SK-N-SH treated with all-trans-retinoic acid at 6 μM for 48 hours (cell line): Measurements from ENCODE around the gene SOX13.

ENCODE experiments used
- ATAC-seq: fragments of 200-7000 bp; cut with Tn5 transposase; 3 replicates; pipeline ENCODE4 v1.9.1; 2020; ENCODE audit warnings: mild to moderate bottlenecking, moderate library complexity
- ARNTL ChIP-seq: fragments of 450-650 bp; formaldehyde crosslinking; IDR thresholded peaks from 2 replicates; pipeline ENCODE4 v1.5.0; 2020; ENCODE audit warnings: low read depth, mild to moderate bottlenecking, moderate library complexity, borderline replicate concordance
- BACH2 ChIP-seq: fragments of 250-450 bp; sonication (Bioruptor Pico); IDR thresholded peaks from 2 replicates; pipeline ENCODE4 v1.9.0; 2021; ENCODE audit warnings: mild to moderate bottlenecking, borderline replicate concordance
- CSDC2 ChIP-seq: fragments of 250-450 bp; sonication (Bioruptor Pico); IDR thresholded peaks from 2 replicates; pipeline ENCODE4 v1.5.0; 2020; ENCODE audit warnings: mild to moderate bottlenecking, moderate library complexity
- CSRNP3 ChIP-seq: fragments of 250-450 bp; sonication (Bioruptor Pico); IDR thresholded peaks from 2 replicates; pipeline ENCODE4 v1.5.1; 2021; ENCODE audit warnings: mild to moderate bottlenecking, moderate library complexity
- ESRRG ChIP-seq: fragments of 250-450 bp; sonication (Bioruptor Pico); IDR thresholded peaks from 2 replicates; pipeline ENCODE4 v1.6.1; 2021; ENCODE audit warnings: mild to moderate bottlenecking
- GLIS3 ChIP-seq: fragments of 250-450 bp; sonication (Bioruptor Pico); IDR thresholded peaks from 2 replicates; pipeline ENCODE4 v1.5.0; 2020; ENCODE audit warnings: mild to moderate bottlenecking, moderate library complexity
- ISL1 ChIP-seq: fragments of 250-450 bp; sonication (Bioruptor Pico); IDR thresholded peaks from 2 replicates; pipeline ENCODE4 v2.1.2; 2022; ENCODE audit warnings: mild to moderate bottlenecking, moderate library complexity
- PPARA ChIP-seq: fragments of 250-450 bp; sonication (Bioruptor Pico); IDR thresholded peaks from 2 replicates; pipeline ENCODE4 v1.5.0; 2020; ENCODE audit warnings: mild to moderate bottlenecking, borderline replicate concordance
- RARB ChIP-seq: fragments of 250-450 bp; sonication (Bioruptor Pico); IDR thresholded peaks from 2 replicates; pipeline ENCODE4 v1.8.0; 2021; ENCODE audit warnings: mild to moderate bottlenecking, moderate library complexity
- SNAI2 ChIP-seq: fragments of 250-450 bp; sonication (Bioruptor Pico); IDR thresholded peaks from 2 replicates; pipeline ENCODE4 v1.5.0; 2020; ENCODE audit warnings: mild to moderate bottlenecking, moderate library complexity
- TCF4 ChIP-seq: fragments of 250-450 bp; sonication (Bioruptor Pico); IDR thresholded peaks from 2 replicates; pipeline ENCODE4 v1.8.0; 2021; ENCODE audit warnings: mild to moderate bottlenecking, moderate library complexity, borderline replicate concordance
- TOX ChIP-seq: fragments of 250-450 bp; sonication (Bioruptor Pico); IDR thresholded peaks from 2 replicates; pipeline ENCODE4 v1.8.0; 2021; ENCODE audit warnings: mild to moderate bottlenecking, moderate library complexity, borderline replicate concordance
- TSHZ2 ChIP-seq: fragments of 250-450 bp; sonication (Bioruptor Pico); IDR thresholded peaks from 2 replicates; pipeline ENCODE4 v1.5.0; 2020; ENCODE audit warnings: mild to moderate bottlenecking, moderate library complexity
- ZC3H10 ChIP-seq: fragments of 250-450 bp; sonication (Bioruptor Pico); IDR thresholded peaks from 2 replicates; pipeline ENCODE4 v1.5.1; 2021; ENCODE audit warnings: mild to moderate bottlenecking, moderate library complexity
- ZFP3 ChIP-seq: fragments of 250-450 bp; sonication (Bioruptor Pico); IDR thresholded peaks from 2 replicates; pipeline ENCODE4 v1.5.0; 2020; ENCODE audit warnings: mild to moderate bottlenecking, moderate library complexity
- ZFP30 ChIP-seq: fragments of 450-650 bp; formaldehyde crosslinking; IDR thresholded peaks from 2 replicates; pipeline ENCODE4 v1.5.0; 2022; ENCODE audit warnings: mild to moderate bottlenecking, moderate library complexity
- ZNF565 ChIP-seq: fragments of 450-650 bp; formaldehyde crosslinking; conservative IDR thresholded peaks from 2 replicates; pipeline ENCODE4 v1.5.0; 2020; ENCODE audit warnings: low read depth, mild to moderate bottlenecking, moderate library complexity
- ZNF70 ChIP-seq: fragments of 450-650 bp; formaldehyde crosslinking; IDR thresholded peaks from 2 replicates; pipeline ENCODE4 v1.5.0; 2020; ENCODE audit warnings: mild to moderate bottlenecking, moderate library complexity
- ZNF8 ChIP-seq: fragments of 450-650 bp; formaldehyde crosslinking; IDR thresholded peaks from 2 replicates; pipeline ENCODE4 v1.5.0; 2020; ENCODE audit warnings: mild to moderate bottlenecking, moderate library complexity
- TF ChIP-seq, protein P1 (sequence below): fragments of 250-450 bp; sonication (Bioruptor Pico); IDR thresholded peaks from 2 replicates; pipeline ENCODE4 v1.5.1; 2020; ENCODE audit warnings: low read depth, mild to moderate bottlenecking, moderate library complexity
- TF ChIP-seq, protein P2 (sequence below): fragments of 250-450 bp; sonication (Bioruptor Pico); IDR thresholded peaks from 2 replicates; pipeline ENCODE4 v1.8.0; 2021; ENCODE audit warnings: low read depth, mild to moderate bottlenecking, moderate library complexity, borderline replicate concordance
- TF ChIP-seq, protein P3 (sequence below): fragments of 250-450 bp; sonication (Bioruptor Pico); IDR thresholded peaks from 2 replicates; pipeline ENCODE4 v1.8.0; 2020; ENCODE audit warnings: mild to moderate bottlenecking, moderate library complexity, borderline replicate concordance

The SOX13 gene

GRCh38 chr1:204027446-204027845 lies 45.5 kb upstream of the SOX13 start:
- no peak for ATAC-seq
- TF ChIP-seq GLIS3 (no peak), ARNTL (CRISPR knock-in tag) (no peak), ZFP3 (CRISPR knock-in tag) (no peak), ZNF70 (CRISPR knock-in tag) (no peak), ISL1 (CRISPR knock-in tag) (no peak), RARB (CRISPR knock-in tag) (no peak), BACH2 (no peak), CSDC2 (CRISPR knock-in tag) (no peak), ZC3H10 (no peak), TOX (CRISPR knock-in tag) (no peak), ESRRG (no peak), CSRNP3 (CRISPR knock-in tag) (no peak), PPARA (CRISPR knock-in tag) (no peak), ZFP30 (CRISPR knock-in tag) (no peak), TCF4 (no peak)
- TF ChIP-seq, protein P1, sequence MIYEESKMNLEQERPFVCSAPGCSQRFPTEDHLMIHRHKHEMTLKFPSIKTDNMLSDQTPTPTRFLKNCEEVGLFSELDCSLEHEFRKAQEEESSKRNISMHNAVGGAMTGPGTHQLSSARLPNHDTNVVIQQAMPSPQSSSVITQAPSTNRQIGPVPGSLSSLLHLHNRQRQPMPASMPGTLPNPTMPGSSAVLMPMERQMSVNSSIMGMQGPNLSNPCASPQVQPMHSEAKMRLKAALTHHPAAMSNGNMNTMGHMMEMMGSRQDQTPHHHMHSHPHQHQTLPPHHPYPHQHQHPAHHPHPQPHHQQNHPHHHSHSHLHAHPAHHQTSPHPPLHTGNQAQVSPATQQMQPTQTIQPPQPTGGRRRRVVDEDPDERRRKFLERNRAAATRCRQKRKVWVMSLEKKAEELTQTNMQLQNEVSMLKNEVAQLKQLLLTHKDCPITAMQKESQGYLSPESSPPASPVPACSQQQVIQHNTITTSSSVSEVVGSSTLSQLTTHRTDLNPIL, result no peak
- TF ChIP-seq, protein P2, sequence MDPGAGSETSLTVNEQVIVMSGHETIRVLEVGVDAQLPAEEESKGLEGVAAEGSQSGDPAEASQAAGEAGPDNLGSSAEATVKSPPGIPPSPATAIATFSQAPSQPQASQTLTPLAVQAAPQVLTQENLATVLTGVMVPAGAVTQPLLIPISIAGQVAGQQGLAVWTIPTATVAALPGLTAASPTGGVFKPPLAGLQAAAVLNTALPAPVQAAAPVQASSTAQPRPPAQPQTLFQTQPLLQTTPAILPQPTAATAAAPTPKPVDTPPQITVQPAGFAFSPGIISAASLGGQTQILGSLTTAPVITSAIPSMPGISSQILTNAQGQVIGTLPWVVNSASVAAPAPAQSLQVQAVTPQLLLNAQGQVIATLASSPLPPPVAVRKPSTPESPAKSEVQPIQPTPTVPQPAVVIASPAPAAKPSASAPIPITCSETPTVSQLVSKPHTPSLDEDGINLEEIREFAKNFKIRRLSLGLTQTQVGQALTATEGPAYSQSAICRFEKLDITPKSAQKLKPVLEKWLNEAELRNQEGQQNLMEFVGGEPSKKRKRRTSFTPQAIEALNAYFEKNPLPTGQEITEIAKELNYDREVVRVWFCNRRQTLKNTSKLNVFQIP (CRISPR knock-in tag), result no peak

GRCh38 chr1:204029016-204029415 lies 43.9 kb upstream of the SOX13 start:
- ATAC-seq, result no peak
- TF ChIP-seq CSDC2 (CRISPR knock-in tag) (no peak), TSHZ2 (no peak), ZNF70 (CRISPR knock-in tag) (no peak), ZFP3 (CRISPR knock-in tag) (no peak), ARNTL (CRISPR knock-in tag) (no peak)
- TF ChIP-seq, protein P3, sequence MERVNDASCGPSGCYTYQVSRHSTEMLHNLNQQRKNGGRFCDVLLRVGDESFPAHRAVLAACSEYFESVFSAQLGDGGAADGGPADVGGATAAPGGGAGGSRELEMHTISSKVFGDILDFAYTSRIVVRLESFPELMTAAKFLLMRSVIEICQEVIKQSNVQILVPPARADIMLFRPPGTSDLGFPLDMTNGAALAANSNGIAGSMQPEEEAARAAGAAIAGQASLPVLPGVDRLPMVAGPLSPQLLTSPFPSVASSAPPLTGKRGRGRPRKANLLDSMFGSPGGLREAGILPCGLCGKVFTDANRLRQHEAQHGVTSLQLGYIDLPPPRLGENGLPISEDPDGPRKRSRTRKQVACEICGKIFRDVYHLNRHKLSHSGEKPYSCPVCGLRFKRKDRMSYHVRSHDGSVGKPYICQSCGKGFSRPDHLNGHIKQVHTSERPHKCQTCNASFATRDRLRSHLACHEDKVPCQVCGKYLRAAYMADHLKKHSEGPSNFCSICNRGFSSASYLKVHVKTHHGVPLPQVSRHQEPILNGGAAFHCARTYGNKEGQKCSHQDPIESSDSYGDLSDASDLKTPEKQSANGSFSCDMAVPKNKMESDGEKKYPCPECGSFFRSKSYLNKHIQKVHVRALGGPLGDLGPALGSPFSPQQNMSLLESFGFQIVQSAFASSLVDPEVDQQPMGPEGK, result no peak
- TF ChIP-seq, all 23 proteins: peak for 0

DNA sequence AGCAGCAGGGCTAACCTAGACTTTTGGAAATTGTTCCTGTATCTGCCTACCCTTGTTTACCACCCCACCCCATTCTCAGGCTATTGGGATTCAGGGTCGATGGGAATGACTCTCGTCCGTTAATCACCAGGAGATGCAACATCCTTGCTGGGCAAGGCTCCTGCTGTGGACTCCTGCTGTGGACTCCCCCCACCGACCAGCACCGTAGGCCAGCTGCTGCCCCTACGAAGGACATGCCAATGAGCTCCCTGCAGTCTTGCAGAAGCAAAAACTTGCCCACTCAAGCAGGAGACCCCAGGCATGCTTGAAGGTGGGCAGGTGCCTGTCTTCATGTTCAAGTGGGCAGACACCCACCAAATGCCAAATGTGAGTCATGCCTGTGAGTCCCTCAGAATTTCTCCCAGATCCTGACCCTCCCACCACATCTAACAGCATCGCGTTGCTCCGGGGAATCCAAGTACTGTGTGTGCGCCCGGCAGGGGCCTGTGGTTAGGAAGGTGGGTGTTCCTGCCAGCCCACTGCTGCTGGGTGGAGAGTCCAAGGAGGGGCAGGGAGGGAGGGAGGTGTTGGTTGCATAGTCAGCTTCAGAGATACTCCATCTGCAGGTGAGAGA lies 41.7 kb upstream of the SOX13 start:
- ATAC-seq, result no peak
- no peak for TF ChIP-seq RARB (CRISPR knock-in tag)
- TF ChIP-seq, protein P1, result no peak
- no peak for TF ChIP-seq CSRNP3 (CRISPR knock-in tag)
- no peak for TF ChIP-seq BACH2
- TF ChIP-seq TCF4, result no peak
- no peak for TF ChIP-seq TOX (CRISPR knock-in tag)
- no peak for TF ChIP-seq ZNF565 (CRISPR knock-in tag)
- no peak for TF ChIP-seq SNAI2 (CRISPR knock-in tag)
- no peak for TF ChIP-seq GLIS3
- TF ChIP-seq TSHZ2, result no peak
- no peak for TF ChIP-seq ZC3H10
- no peak for TF ChIP-seq PPARA (CRISPR knock-in tag)
- no peak for TF ChIP-seq ARNTL (CRISPR knock-in tag)
- no peak for TF ChIP-seq ZNF8 (CRISPR knock-in tag)
- TF ChIP-seq ZFP3 (CRISPR knock-in tag), result no peak
